ENCODE measurements around the gene USP31. TPM values are rescaled to one million over a fixed set of nuclear protein-coding genes. Genes with fewer than 3 reads are reported as not detected.
"Not testable (repeated sequence)": the region's sequence is repeated elsewhere in the genome, so short reads cannot be mapped to it uniquely, and the experiment has no call there.

Gene USP31
- total RNA-seq, 1 donor from 2014 or later = 50.6 TPM

DNA sequence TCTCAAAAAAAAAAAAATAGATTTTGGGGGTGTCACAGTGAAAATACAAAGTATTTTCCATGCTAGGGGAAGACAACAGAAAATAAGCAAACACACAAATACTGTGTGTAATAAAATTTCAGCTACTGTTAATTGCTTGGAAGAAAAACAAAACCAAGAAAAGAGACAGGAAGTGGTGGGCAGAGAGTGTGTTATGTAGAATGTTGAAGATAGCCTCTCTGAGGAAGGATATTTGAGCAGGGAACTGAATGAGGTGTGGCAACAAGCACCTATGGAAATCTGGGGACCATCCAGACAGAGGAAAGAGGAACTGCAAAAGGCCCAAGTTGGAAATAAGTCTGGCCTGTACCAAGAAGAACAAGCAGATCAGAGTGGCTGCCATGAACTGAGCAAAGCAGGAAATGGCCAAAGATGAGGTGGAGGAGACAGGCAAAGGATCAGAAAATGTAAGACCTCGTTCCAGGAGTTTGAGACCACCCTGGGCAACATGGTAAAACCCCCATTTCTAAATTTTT, 7.8 kb upstream of the USP31 start:
- DNase-seq (ENCODE audit: extremely low read depth, low read depth, low spot score) = no peak

DNA sequence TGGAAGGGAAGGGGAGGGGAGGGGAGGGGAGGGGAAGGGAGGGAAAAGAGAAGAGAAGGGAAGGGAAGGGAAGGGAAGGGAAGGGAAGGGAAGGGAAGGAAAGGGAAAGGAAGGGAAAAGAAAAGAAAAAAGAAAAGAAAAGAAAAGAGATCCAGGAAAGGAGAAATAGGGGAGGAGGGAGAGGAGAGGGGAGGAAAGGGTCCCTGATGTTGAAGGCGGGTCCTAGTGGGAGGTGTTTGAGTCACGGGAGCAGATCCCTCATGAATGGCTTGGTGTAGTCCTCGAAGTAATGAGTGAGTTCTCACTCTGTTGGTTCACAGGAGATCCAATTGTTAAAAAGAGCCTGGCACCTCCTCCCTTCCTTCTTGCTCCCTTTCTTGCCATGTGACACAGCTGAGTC, 6.9 kb upstream of the USP31 start:
- DNase-seq (ENCODE audit: extremely low read depth, low read depth, low spot score) = no peak

DNA sequence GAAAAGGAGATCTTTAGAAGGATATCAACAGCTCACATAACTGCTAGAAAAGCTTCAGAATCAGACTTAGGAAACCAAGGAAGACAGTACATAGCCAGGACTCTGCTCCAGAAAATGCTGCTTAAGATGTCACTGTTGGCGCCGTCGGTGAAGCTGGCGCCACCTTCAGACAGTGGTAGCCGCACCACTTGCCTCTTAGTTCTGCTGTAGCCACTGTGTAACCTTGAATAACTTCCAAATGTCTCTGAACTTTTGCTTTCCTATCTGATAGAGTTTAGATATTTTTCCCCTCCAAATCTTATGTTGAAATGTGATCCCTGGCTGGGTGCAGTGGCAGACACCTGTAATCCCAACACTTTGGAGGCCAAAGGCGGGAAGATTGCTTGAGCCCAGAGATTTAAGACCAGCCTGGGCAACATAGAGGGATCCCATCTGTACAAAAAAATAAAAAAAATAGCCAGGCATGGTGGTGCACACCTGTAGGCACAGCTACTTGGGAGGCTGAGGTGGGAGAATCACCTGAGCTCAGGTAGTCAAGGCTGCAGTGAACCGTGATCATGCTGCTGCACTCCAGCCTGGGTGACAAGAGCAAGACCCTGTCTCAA, 6.3 kb upstream of the USP31 start:
- DNase-seq (ENCODE audit: extremely low read depth, low read depth, low spot score) = no peak

DNA sequence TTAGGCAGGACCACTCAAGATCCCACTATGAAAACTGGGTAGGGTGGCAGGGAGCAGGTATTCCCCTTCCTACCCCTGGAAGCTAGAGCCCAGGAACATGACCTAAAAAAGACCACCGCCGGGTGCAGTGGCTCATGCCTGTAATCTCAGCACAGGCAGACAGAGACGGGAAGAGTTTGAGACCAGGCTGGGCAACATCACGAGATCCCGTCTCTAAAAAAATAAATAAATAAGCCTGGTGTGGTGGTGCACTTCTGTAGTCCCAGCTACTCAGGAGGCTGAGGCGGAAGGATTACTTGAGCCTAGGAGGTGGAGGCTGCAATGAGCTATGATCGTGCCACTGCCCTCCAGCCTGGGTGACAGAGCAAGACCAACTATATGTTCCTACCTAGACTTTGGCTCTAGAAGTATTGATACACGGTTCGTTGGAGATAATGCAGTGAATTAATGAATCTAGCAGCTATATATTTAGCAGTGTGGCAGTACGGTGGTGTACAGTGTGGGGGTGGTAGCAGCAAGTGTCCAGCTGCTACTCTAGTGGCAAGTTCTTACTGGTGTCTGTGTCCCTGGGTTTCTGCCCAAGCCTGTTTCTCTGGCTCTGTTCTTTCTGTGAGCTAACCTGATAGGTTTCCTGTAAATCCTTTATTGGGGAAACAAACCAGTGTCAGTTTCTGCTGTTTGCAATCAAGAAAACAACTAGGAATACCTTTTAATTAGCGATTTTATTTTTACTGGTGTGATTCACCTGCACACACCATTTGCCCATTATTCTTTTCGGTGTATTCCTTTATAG, 3.3 kb upstream of the USP31 start:
- DNase-seq (ENCODE audit: extremely low read depth, low read depth, low spot score) = no peak

DNA sequence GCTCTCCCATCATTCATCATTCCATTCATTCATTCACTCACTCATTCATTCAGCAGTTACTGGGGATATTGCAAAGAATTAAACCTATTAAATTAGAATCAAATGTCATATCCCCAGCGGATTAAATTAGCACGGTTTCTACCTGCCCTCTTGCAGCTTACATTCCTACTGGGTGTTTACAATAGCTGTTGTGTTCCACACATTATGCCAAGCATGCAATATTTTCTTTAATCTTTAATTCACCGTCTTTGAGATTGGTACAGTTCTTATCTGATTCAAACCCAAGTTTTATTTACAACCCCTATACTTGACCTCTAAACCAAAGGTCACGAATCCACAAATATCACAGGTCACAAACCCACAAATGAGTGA, 727 bp upstream of the USP31 start:
- DNase-seq (ENCODE audit: extremely low read depth, low read depth, low spot score) = no peak

DNA sequence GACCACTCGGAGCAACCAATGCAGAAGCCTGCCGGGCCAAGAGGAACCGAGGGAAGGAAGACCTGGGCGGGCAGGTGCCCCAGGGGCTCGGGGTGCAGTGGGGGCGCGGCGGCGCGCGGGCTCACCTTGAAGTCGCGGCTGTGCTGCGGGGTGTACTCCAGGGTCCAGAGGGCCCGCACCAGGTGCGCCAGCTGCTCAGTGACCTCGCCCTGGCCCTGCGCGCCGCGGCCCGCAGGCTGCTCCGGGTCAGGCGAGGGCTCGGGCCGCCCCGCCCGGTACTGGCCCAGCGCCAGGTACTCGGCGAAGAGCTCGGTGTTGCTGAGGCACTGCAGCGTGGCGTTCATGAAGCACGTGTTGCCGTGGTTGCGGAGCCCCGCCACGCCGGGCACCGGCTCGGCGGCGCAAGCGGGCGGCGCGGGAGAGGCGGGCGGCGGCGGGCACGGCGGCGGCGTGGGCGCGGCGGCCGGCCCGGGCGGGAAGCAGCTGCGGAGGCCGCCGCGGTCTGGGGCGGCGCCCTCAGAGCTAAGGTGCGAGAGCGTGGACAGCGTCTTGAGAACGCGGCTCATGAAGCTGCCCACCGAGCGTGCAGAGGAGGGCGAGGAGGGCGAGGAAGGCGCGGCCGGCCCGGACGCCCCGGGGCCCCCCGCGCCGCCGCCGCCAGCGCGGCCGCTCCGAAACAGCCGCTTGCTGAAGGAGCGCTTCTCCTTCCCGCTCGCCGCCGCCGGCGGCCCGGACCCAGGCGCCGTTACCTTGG, 562 bp downstream of the USP31 start:
- no peak for DNase-seq (ENCODE audit: extremely low read depth, low read depth, low spot score)

DNA sequence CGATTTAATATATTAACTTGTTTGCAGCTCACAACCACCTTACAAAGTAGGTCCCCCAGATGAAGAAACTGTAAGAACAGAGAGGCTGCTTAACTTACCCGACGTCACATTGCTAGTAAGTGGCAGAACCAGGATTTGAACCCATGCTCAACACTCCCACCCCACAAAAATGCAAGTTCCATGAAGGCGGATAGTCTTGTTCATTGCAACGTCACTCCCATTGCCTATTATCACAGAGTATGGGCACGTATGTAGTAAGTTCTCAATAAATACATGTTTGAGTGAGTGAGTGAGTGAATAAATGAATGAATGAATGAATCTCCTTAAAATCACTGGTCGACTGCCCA, 1.1 kb downstream of the USP31 start:
- no peak for DNase-seq (ENCODE audit: extremely low read depth, low read depth, low spot score)

DNA sequence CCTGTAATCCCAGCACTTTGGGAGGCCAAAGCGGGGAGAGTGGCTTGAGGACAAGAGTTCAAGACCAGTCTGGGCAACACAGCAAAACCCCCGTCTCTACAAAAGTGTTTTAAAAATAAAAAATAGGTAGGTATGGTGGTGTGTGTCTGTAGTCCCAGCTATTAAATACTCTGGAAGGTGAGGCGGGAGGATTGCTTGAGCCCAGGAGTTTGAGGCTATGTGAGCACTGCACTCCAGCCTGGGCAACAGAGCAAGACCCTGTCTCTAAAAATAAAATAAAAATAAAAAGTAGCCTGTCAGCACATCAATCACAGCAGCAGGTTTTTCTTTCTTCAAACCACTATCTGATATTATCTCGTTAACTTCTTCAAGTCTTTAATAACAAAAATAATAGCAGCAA, 1.6 kb downstream of the USP31 start:
- no peak for DNase-seq (ENCODE audit: extremely low read depth, low read depth, low spot score)

DNA sequence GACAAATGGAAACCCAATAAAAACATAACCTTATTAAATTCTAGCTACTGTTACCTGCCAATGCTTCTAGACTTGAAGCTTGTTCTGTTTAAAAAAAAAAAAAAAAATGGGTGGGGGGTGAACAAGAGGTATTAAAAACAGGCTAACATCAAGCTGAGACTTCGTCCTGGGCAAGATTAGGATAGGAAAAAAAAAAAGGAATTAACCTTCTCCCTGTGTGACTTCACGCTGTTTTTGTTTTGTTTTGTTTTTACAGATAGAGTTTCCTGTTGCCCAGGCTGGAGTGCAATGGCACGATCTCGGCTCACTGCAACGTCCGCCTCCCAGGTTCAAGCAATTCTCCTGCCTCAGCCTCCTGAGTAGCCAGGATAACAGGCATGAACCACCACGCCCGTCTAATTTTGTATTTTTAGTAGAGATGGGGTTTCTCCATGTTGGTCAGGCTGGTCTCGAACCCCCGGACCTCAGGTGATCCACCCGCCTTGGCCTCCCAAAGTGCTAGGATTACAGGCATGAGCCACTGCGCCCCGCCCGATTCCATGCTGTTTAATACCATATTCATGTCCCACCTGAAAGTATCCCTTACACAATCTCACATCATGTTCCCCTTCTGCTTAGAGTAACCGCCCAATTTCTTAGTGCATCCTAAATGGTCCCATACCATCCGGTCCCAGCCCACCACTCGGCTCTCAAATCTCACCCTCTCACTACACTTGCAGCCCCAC, 2.2 kb downstream of the USP31 start:
- no peak for DNase-seq (ENCODE audit: extremely low read depth, low read depth, low spot score)

DNA sequence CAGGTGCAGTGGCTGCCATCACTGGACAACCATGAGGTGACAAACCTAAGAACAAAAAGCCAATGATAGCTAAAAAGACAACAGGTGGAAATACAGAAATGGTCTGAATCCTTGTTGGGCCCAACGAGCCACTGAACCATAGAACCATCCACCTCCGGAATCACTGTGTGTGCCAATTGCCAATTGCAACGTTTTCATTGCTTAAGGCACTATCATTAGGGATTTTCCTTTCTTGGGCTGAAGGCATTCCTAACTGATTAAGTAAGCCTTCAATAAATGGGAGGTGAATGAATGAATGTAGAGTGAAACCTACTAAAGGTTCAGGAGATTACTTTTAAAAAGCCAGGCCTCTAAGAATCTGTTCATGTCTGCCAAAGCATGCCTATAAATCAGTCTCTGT, 3.6 kb downstream of the USP31 start:
- no peak for DNase-seq (ENCODE audit: extremely low read depth, low read depth, low spot score)

DNA sequence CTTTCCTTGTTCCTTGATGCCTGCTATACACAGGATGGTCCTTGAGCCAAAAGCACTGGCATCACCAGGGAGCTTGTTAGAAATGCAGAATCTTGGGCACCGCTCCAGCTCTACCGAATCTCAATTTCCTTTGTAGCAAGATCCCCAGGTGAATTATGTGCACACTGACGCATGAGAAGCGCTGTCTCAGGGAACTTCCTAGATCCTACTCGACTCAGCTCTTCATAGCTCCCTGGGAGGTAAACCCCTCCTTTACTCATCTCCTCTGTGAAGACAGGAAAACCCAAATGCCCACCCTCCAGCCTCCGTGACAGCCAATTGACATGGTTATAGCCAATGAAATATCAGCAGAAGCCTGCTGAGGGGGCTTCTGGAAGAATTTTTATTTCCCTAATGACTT, 4.1 kb downstream of the USP31 start:
- no peak for DNase-seq (ENCODE audit: extremely low read depth, low read depth, low spot score)

DNA sequence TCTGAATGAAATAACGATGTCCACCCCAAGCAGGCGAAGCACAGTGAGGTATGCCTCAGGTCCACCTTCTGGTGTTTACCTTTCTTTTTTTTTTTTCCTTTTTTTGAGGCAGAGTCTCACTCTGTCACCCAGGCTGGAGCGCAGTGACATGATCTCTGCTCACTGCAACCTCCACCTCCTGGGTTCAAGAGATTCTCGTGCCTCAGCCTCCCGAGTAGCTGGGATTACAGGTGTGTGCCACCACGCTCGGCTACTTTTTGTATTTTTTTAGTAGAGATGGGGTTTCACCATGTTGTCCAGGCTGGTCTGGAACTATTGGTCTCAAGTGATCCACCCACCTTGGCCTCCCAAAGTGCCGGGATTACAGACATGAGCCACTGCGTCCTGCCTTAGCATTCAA, 4.9 kb downstream of the USP31 start:
- DNase-seq (ENCODE audit: extremely low read depth, low read depth, low spot score) = not testable (repeated sequence)

DNA sequence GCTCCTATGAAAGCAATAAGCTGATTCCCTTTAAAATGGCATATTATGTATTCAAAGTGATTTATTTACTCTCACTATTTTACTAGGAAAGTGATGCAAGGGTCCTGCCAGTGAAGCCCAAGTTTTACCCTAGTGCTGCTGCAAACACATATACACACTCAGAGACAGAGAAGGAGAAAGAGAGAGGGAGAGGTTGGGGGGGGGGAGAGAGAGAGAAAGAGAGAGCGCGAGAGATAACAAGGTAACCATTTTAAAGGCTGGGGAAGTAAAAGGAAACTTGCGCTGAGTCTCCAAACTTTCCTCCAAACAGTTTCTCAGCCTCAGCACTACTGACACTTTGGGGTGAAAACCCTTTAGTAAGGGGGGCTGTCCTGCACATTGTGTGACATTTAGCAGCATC, 5.9 kb downstream of the USP31 start:
- DNase-seq (ENCODE audit: extremely low read depth, low read depth, low spot score) = no peak

DNA sequence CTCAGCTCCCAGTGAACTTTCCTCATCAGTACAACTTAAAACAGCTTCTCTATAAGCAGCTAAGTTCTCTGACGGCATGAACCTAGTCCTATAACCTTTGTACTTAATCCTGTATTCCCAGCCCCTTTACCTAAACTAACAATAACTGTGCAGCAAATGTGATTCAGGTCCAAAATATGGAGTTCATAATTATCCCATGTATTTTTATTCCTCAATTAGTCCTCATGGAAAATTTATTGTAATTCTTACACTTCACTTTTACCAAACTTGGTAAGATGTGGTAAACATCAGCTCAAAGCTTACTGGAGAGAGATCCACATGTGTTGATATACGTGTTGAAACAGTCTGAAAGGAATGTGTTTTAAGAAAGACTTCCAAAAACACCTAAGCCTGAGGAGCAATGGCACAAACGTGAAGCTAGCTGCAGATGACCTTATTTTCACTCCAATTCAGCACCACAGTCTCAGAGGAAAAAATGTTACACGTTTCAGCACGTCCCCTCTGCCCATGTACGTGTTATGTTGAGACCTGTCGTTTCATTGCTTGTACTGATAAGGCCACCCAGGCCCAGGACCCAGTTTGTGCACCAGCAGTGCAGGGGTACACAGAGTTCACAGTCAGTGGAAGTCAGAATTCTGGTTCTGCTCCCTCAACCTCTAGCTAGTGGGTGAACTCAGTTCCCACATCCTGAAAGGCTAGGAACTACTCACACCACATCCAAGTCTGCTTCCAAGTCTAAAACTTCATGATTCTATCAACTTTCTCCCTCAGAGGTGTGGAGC, 7.1 kb downstream of the USP31 start:
- DNase-seq (ENCODE audit: extremely low read depth, low read depth, low spot score) = no peak

DNA sequence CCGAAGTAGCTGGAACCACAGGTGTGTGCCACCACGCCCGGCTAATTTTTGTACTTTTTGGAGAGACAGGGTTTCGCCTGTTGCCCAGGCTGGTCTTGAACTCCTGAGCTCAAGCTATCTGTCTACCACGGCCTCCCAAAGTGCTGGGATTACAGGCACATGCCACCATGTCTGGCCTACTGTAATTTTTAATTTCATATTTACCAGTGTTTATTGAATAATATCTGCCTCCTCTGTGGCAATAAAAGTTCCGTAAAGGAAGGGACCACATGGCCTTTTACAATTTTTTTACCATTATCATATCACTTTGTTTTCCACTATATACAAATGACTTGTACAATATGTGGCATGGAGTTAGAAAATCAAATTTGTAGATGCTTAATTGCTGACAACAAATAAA, 7.8 kb downstream of the USP31 start:
- DNase-seq (ENCODE audit: extremely low read depth, low read depth, low spot score) = no peak

DNA sequence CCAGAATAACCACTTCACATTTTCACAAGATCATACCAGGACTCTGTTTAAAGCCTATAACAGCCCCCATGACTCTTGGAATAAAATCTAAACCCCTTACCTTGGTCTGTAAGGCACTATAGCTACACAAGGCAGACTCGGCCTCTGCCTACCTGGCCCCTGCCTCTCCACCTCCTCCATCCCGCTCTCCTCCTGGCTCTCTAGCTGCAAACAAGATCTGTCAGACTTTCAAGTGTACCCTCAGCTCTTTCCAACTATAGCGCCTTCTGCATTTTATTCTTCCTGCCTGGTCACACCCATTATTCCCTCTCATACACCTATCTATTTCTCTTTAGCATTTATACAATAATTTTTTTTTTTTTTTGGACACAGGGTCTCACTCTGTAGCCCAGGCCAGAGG, 8.2 kb downstream of the USP31 start:
- DNase-seq (ENCODE audit: extremely low read depth, low read depth, low spot score) = no peak

DNA sequence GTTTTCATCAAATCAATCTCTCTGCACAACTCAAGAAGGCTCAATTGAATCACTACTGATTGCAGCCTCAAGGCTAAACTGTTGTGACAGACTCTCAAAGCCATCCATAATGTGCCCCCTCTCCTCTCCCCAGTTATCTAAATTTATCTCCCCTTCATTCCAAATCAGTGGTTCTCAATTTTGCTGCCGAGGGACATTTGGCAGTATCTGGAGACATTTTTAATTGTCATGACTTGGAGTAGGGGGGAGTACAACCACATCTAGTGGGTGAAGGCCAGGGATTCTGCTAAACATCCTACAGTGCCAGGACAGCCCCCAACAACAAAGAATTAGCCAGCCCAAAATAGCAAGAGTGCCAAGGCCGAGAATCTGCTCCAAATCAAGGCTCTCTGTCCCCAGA, 9.1 kb downstream of the USP31 start:
- DNase-seq (ENCODE audit: extremely low read depth, low read depth, low spot score) = no peak

DNA sequence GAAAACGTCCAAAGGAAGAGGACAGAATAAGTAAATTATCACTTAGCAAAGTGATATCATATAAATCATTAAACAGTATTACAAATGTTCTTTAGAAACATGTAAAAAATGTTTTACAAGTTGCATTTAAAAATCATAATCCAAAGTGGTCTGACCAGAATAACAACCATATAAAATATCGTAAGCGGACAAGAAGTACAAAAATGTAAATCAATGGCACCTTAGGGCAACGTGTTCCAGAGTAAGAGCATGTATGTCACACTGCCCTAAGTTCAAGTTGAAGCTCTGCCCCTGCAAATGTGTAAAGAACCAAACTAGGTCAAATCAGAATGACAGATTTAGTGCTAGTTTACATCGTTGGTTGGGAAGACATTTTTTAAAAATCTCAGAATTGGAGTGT, 11.4 kb downstream of the USP31 start:
- no peak for DNase-seq (ENCODE audit: extremely low read depth, low read depth, low spot score)

DNA sequence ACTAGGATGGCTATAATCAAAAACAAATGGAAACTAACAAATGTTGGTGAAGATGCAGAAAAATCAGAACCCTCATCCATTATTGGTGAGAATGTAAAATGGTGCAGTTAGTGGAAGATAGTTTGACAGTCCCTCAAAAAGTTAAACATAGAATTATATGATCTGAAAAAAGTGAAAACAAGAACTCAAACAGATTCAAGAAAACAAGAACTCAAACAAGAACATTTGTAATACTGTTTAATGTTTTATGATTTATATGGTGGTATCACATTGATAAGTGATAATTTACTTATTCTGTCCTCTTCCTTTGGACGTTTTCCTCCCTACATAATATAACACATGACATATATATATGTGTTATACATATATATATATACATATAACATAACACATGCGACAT, 12.0 kb downstream of the USP31 start:
- no peak for DNase-seq (ENCODE audit: extremely low read depth, low read depth, low spot score)

DNA sequence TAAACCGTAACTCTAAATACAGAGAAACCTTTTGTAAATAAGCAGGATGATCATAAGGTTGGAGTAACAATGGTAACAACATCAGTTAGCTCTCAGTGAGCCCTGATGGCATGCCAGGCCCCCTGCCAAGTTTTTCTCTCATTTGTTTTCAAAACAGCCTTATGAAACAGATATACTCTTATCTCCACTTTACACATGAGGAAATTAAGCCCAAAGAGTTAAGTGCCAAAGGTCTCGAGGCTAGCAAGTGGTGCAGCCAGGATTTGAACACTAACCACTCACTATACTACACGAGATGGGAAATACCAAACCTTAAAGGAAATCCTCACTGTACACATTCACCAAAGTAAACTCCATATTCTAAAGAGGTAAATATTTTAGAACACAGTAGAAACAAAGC, 15.0 kb downstream of the USP31 start:
- DNase-seq (ENCODE audit: extremely low read depth, low read depth, low spot score) = peak; percentile 89
